CD14-positive monocyte (primary cell): Measurements from ENCODE around the gene LRRC49. TPM values are rescaled to one million over a fixed set of nuclear protein-coding genes. Genes with fewer than 3 reads are reported as not detected.

Experiments
- DNase-seq, 3 donors: peaks; one replicate each; pipeline ENCODE4 v3.0.0-alpha.2; 2011 to 2022
- H2AFZ ChIP-seq: 2 replicates; pipeline ENCODE4 v1.6.0; 2012; ENCODE audit warnings: mild to moderate bottlenecking, low read depth, low read length, inconsistent platforms; ENCODE audit not compliant: insufficient read depth, poor library complexity, severe bottlenecking
- H3K27ac ChIP-seq, 2 donors: 1 replicate in 1 of 2; 2 replicates in 1 of 2; pipeline ENCODE4 v1.5.1; 2012 to 2013; ENCODE audit warnings: low read length in 2 of 2, control low read depth in 1 of 2, inconsistent platforms in 1 of 2, low read depth in 1 of 2, mild to moderate bottlenecking in 1 of 2
- H3K27me3 ChIP-seq, 2 donors: one replicate each; pipeline versions ENCODE4 v1.6.0 to v1.6.1; 2011 to 2013; ENCODE audit warnings: low read length in 2 of 2; ENCODE audit not compliant: control insufficient read depth in 2 of 2, insufficient read depth in 2 of 2
- H3K36me3 ChIP-seq, 2 donors: replicated peaks in 1 of 2; 1 replicate in 1 of 2; 2 replicates in 1 of 2; pipeline versions ENCODE4 v1.5.1 to v1.6.1; 2012 to 2013; ENCODE audit warnings: low read length in 2 of 2, control low read depth in 1 of 2, inconsistent platforms in 1 of 2, mild to moderate bottlenecking in 1 of 2; ENCODE audit not compliant: insufficient read depth in 2 of 2, control insufficient read depth in 1 of 2
- H3K4me1 ChIP-seq, 2 donors: 1 replicate in 1 of 2; 2 replicates in 1 of 2; pipeline versions ENCODE4 v1.5.1 to v1.6.1; 2012 to 2013; ENCODE audit warnings: low read length in 2 of 2, control low read depth in 1 of 2, inconsistent platforms in 1 of 2, mild to moderate bottlenecking in 1 of 2, moderate library complexity in 1 of 2; ENCODE audit not compliant: insufficient read depth in 2 of 2, control insufficient read depth in 1 of 2
- H3K4me2 ChIP-seq: replicated peaks from 2 replicates; pipeline ENCODE3; 2012; ENCODE audit warnings: low read length, moderate library complexity, mild to moderate bottlenecking; ENCODE audit not compliant: poor library complexity, severe bottlenecking; ENCODE audit errors: extremely low read depth
- H3K4me3 ChIP-seq, 3 experiments: fragments of 200-600 bp in 1 of 3; sonication (generic) in 1 of 3; replicated peaks in 1 of 3; 1 replicate in 2 of 3; 2 replicates in 1 of 3; pipeline ENCODE4 v1.5.1; 2011 to 2013; ENCODE audit warnings: low read length in 3 of 3, mild to moderate bottlenecking in 3 of 3, control low read depth in 2 of 3, low read depth in 2 of 3, inconsistent platforms in 1 of 3, moderate library complexity in 1 of 3
- H3K79me2 ChIP-seq: 2 replicates; pipeline ENCODE4 v1.6.0; 2012; ENCODE audit warnings: mild to moderate bottlenecking, control low read depth, inconsistent platforms, low read length, moderate library complexity; ENCODE audit not compliant: insufficient read depth
- H3K9ac ChIP-seq: 2 replicates; pipeline ENCODE4 v1.6.0; 2017; ENCODE audit warnings: low read length, mild to moderate bottlenecking; ENCODE audit not compliant: insufficient read depth, poor library complexity, severe bottlenecking
- H3K9me3 ChIP-seq, 2 donors: replicated peaks in 1 of 2; 1 replicate in 1 of 2; 2 replicates in 1 of 2; pipeline versions ENCODE4 v1.5.1 to v1.6.1; 2012 to 2013; ENCODE audit warnings: low read length in 2 of 2, control low read depth in 1 of 2; ENCODE audit not compliant: control insufficient read depth in 1 of 2, insufficient read depth in 1 of 2
- H4K20me1 ChIP-seq: 2 replicates; pipeline ENCODE4 v1.6.0; 2012; ENCODE audit warnings: mild to moderate bottlenecking, low read length, control low read depth, moderate library complexity; ENCODE audit not compliant: insufficient read depth
- H3K27ac Mint-ChIP-seq, 7 donors: one replicate each; pipeline ENCODE4 v1.8.0; 2020; ENCODE audit warnings: mild to moderate bottlenecking in 7 of 7, mixed read lengths in 7 of 7, moderate library complexity in 6 of 7, inconsistent platforms in 2 of 7
- H3K27me3 Mint-ChIP-seq, 3 donors: one replicate each; pipeline ENCODE4 v1.8.0; 2021 to 2022; ENCODE audit warnings: low read depth in 3 of 3, mild to moderate bottlenecking in 3 of 3, mixed read lengths in 3 of 3, moderate library complexity in 3 of 3, inconsistent platforms in 1 of 3
- H3K36me3 Mint-ChIP-seq, 2 donors: one replicate each; pipeline ENCODE4 v1.8.0; 2020; ENCODE audit warnings: mixed read lengths in 2 of 2, inconsistent platforms in 1 of 2, mild to moderate bottlenecking in 1 of 2
- H3K4me1 Mint-ChIP-seq: one replicate; pipeline ENCODE4 v1.8.0; 2020; ENCODE audit warnings: mild to moderate bottlenecking, mixed read lengths
- H3K4me3 Mint-ChIP-seq, 2 donors: one replicate each; pipeline ENCODE4 v1.8.0; 2020; ENCODE audit warnings: mild to moderate bottlenecking in 2 of 2, mixed read lengths in 2 of 2, moderate library complexity in 1 of 2
- H3K9me3 Mint-ChIP-seq, 7 donors: one replicate each; pipeline ENCODE4 v1.8.0; 2020 to 2022; ENCODE audit warnings: mixed read lengths in 7 of 7, mild to moderate bottlenecking in 6 of 7, moderate library complexity in 6 of 7, inconsistent platforms in 2 of 7
- WGBS: methylation state at CpG from one replicate; pipeline ENCODE4 v1.1.5; 2013; ENCODE audit warnings: missing lambda C conversion rate; ENCODE audit not compliant: insufficient coverage; 5-methylcytosine and 5-hydroxymethylcytosine counted together
- intact Hi-C, 2 donors: fragments of 100-400 bp; cut with micrococcal nuclease; formaldehyde crosslinking; loops; one replicate each; pipeline versions ENCODE4 v1.15.0 to v1.15.1; 2023
- polyA plus RNA-seq, 3 donors: library from polyadenylated mRNA; depleted of rRNA in 1 of 3; unstranded in 2 of 3; stranded (reverse) in 1 of 3; fragments of 300-500 nt in 2 of 3; fragments of >200 nt in 1 of 3; fragmentation: Illumina TruSeq in 2 of 3; gene quantifications; 1 replicate in 2 of 3; 2 replicates in 1 of 3; pipeline ENCODE4 v1.2.3, GENCODE V29; 2012 to 2021
- TF ChIP-seq, protein P1 (sequence below): fragments of 200-600 bp; IDR thresholded peaks from one replicate; pipeline ENCODE4 v1.8.0; 2022; ENCODE audit warnings: antibody characterized with exemption, mild to moderate bottlenecking

LRRC49 gene
- polyA plus RNA-seq, 3 donors = 0.08 to 0.51 (median 0.24) TPM

DNA sequence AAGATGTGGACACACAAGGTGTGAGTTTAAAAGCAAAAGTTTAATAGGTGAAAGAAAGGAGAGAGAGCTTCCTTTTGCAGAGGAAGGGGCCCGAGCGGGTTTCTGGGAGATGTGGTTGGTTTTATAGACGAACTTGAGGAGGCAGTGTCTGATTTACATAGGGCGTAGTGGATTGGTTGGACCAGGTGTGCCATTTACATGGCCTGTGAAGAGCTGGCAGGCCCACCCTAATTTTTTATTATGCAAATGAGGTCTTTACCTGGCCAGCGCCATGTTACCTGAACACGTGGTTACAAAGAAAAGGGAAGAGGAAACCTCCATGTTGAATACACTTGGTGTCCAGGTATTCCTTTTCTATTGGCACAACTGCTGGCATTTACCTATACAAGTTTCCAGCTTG, 179.8 kb downstream of the LRRC49 start:
- DNase-seq = no peak
- intact Hi-C loops = no loop called here
- no peaks in the 10 kb centered on the region for H3K27me3 ChIP-seq
- no peak overlapping the region for H3K4me3 ChIP-seq
- H3K4me1 Mint-ChIP-seq = no peaks in the 10 kb centered on the region
- no peak overlapping the region for H3K9ac ChIP-seq
- H3K9me3 Mint-ChIP-seq = peaks cover 0 to 14% (median 5%) of the 10 kb centered on the region in 7 donors
- H3K36me3 ChIP-seq = no peaks in the 10 kb centered on the region
- no peak overlapping the region for H3K4me2 ChIP-seq
- H3K4me3 Mint-ChIP-seq = no peak overlapping the region
- peak overlapping the region in 1 of 7 donors; percentile 41 for H3K27ac Mint-ChIP-seq
- no peak overlapping the region for H2AFZ ChIP-seq
- H3K27me3 Mint-ChIP-seq = peaks cover 0 to 5% (median 1%) of the 10 kb centered on the region in 3 donors
- 97% methylated on average over 4 of the region's 6 CpGs for WGBS
- H4K20me1 ChIP-seq = no peaks in the 10 kb centered on the region
- no peak overlapping the region for H3K27ac ChIP-seq
- TF ChIP-seq, protein P1, sequence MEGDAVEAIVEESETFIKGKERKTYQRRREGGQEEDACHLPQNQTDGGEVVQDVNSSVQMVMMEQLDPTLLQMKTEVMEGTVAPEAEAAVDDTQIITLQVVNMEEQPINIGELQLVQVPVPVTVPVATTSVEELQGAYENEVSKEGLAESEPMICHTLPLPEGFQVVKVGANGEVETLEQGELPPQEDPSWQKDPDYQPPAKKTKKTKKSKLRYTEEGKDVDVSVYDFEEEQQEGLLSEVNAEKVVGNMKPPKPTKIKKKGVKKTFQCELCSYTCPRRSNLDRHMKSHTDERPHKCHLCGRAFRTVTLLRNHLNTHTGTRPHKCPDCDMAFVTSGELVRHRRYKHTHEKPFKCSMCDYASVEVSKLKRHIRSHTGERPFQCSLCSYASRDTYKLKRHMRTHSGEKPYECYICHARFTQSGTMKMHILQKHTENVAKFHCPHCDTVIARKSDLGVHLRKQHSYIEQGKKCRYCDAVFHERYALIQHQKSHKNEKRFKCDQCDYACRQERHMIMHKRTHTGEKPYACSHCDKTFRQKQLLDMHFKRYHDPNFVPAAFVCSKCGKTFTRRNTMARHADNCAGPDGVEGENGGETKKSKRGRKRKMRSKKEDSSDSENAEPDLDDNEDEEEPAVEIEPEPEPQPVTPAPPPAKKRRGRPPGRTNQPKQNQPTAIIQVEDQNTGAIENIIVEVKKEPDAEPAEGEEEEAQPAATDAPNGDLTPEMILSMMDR = no peak
- H3K36me3 Mint-ChIP-seq = no peaks in the 10 kb centered on the region
- H3K79me2 ChIP-seq = no peaks in the 10 kb centered on the region
- no peaks in the 10 kb centered on the region for H3K4me1 ChIP-seq
- no peaks in the 10 kb centered on the region for H3K9me3 ChIP-seq

GRCh38 chr15:71078506-71079207, 186.0 kb downstream of the LRRC49 start:
- peaks cover 0 to 7% (median 3%) of the 10 kb centered on the region in 7 donors for H3K9me3 Mint-ChIP-seq
- no peaks in the 10 kb centered on the region for H3K4me1 Mint-ChIP-seq
- H3K9ac ChIP-seq = no peak overlapping the region

More at GRCh38 chr15:71078506-71079207, 186.0 kb downstream of the LRRC49 start:
- no peak for DNase-seq
- no peak overlapping the region for H3K4me3 ChIP-seq
- TF ChIP-seq, protein P1 = no peak
- H3K79me2 ChIP-seq = no peaks in the 10 kb centered on the region
- H3K9me3 ChIP-seq = no peaks in the 10 kb centered on the region
- H3K36me3 Mint-ChIP-seq = no peaks in the 10 kb centered on the region
- no peaks in the 10 kb centered on the region for H3K27me3 ChIP-seq
- no peak overlapping the region for H3K27ac Mint-ChIP-seq
- WGBS = 58% methylated on average over 2 of the region's 6 CpGs
- no peaks in the 10 kb centered on the region for H4K20me1 ChIP-seq
- no peak overlapping the region for H3K4me3 Mint-ChIP-seq
- H3K27me3 Mint-ChIP-seq = peaks cover 4 to 9% (median 4%) of the 10 kb centered on the region in 3 donors
- H3K4me2 ChIP-seq = no peak overlapping the region
- intact Hi-C loops = no loop called here
- no peaks in the 10 kb centered on the region for H3K4me1 ChIP-seq
- H3K27ac ChIP-seq = no peak overlapping the region
- no peaks in the 10 kb centered on the region for H3K36me3 ChIP-seq
- no peak overlapping the region for H2AFZ ChIP-seq
